IMR-90 (cell line): ENCODE data around the gene LCE1F. TPM values are rescaled to one million over a fixed set of nuclear protein-coding genes. Genes with fewer than 3 reads are reported as not detected.

Source experiments
- ATAC-seq: fragments of 200-7000 bp; cut with Tn5 transposase; 2 replicates; pipeline ENCODE4 v1.9.1; 2020; ENCODE audit warnings: low read depth, mild to moderate bottlenecking, moderate library complexity
- BruUV-seq: library from RNA; stranded (reverse); fragments of 400-500 nt; replicated peaks from 2 replicates; lab custom pipeline; 2021; lab: Mats Ljungman, UMichigan
- CTCF ChIA-PET: fragments of 300-600 bp; formaldehyde crosslinking; extraction: SDS; loops from one replicate; lab custom pipeline; 2021; ENCODE audit warnings: antibody characterized with exemption; lab: Yijun Ruan, JAX
- POLR2A ChIA-PET: fragments of 300-600 bp; sonication (Branson Sonifier 250); formaldehyde crosslinking; loops from one replicate; lab custom pipeline; 2022; ENCODE audit warnings: antibody characterized with exemption; ENCODE audit not compliant: unreplicated experiment; lab: Charles Lee
- DNase-seq: peaks from one replicate; pipeline ENCODE4 v3.0.0; 2013
- H2AFZ ChIP-seq: replicated peaks from 2 replicates; pipeline ENCODE3; 2013; ENCODE audit warnings: low read length, mild to moderate bottlenecking; ENCODE audit not compliant: poor library complexity
- H2AK5ac ChIP-seq: 2 replicates; pipeline ENCODE4 v1.6.1; 2013; ENCODE audit warnings: low read depth, low read length, inconsistent platforms
- H2AK9ac ChIP-seq: replicated peaks from 2 replicates; pipeline ENCODE3; 2013; ENCODE audit warnings: mild to moderate bottlenecking, low read depth, low read length, moderate library complexity; ENCODE audit not compliant: poor library complexity
- H2BK120ac ChIP-seq: 2 replicates; pipeline ENCODE4 v1.6.1; 2013; ENCODE audit warnings: low read depth, low read length, inconsistent platforms
- H2BK15ac ChIP-seq: 3 replicates; pipeline ENCODE4 v1.6.1; 2013; ENCODE audit warnings: low read depth, low read length, inconsistent platforms
- H2BK20ac ChIP-seq: 2 replicates; pipeline ENCODE4 v1.6.1; 2013; ENCODE audit warnings: low read depth, mild to moderate bottlenecking, inconsistent platforms, low read length, moderate library complexity
- H2BK5ac ChIP-seq: 2 replicates; pipeline ENCODE4 v1.6.1; 2013; ENCODE audit warnings: mild to moderate bottlenecking, low read depth, low read length, inconsistent platforms; ENCODE audit not compliant: poor library complexity, severe bottlenecking
- H3K14ac ChIP-seq: replicated peaks from 2 replicates; pipeline ENCODE4 v1.6.1; 2013; ENCODE audit warnings: low read depth, low read length, inconsistent platforms
- H3K18ac ChIP-seq: 2 replicates; pipeline ENCODE4 v1.6.1; 2013; ENCODE audit warnings: low read depth, low read length, control low read depth
- H3K23ac ChIP-seq: 2 replicates; pipeline ENCODE4 v1.6.1; 2013; ENCODE audit warnings: low read depth, low read length, inconsistent platforms
- H3K27ac ChIP-seq: 2 replicates; pipeline ENCODE4 v1.5.1; 2013; ENCODE audit warnings: mild to moderate bottlenecking, control low read depth, low read length; ENCODE audit not compliant: insufficient read depth
- H3K27me3 ChIP-seq: 2 replicates; pipeline ENCODE4 v1.6.1; 2013; ENCODE audit warnings: low read length; ENCODE audit not compliant: control insufficient read depth, insufficient read depth
- H3K36me3 ChIP-seq: 2 replicates; pipeline ENCODE4 v1.6.1; 2013; ENCODE audit warnings: low read length, mixed read lengths; ENCODE audit not compliant: control insufficient read depth, insufficient read depth
- H3K4ac ChIP-seq: 2 replicates; pipeline ENCODE4 v1.6.1; 2013; ENCODE audit warnings: low read depth, low read length, inconsistent platforms
- H3K4me1 ChIP-seq: 2 replicates; pipeline ENCODE4 v1.6.1; 2013; ENCODE audit warnings: low read length, mixed read lengths; ENCODE audit not compliant: control insufficient read depth, insufficient read depth
- H3K4me2 ChIP-seq: 2 replicates; pipeline ENCODE4 v1.6.1; 2013; ENCODE audit warnings: low read depth, mild to moderate bottlenecking, control low read depth, low read length, moderate library complexity
- H3K4me3 ChIP-seq: 2 replicates; pipeline ENCODE4 v1.5.1; 2013; ENCODE audit warnings: low read depth, mild to moderate bottlenecking, control low read depth, low read length, moderate library complexity; ENCODE audit not compliant: insufficient read depth
- H3K56ac ChIP-seq: 2 replicates; pipeline ENCODE4 v1.6.1; 2013; ENCODE audit warnings: low read length, inconsistent platforms; ENCODE audit not compliant: insufficient read depth; ENCODE audit errors: extremely low read depth
- H3K79me1 ChIP-seq, 2 experiments: 2 replicates each; pipeline ENCODE4 v1.6.1; 2013; ENCODE audit warnings: low read length in 2 of 2, inconsistent platforms in 1 of 2, low read depth in 1 of 2
- H3K9ac ChIP-seq: 2 replicates; pipeline ENCODE4 v1.6.1; 2013; ENCODE audit warnings: low read depth, low read length, control low read depth
- H3K9me1 ChIP-seq: 2 replicates; pipeline ENCODE4 v1.6.1; 2013; ENCODE audit warnings: low read length, inconsistent platforms; ENCODE audit not compliant: insufficient read depth
- H3K9me3 ChIP-seq: 2 replicates; pipeline ENCODE4 v1.6.1; 2013; ENCODE audit warnings: low read length; ENCODE audit not compliant: control insufficient read depth, insufficient read depth
- H4K20me1 ChIP-seq: 2 replicates; pipeline ENCODE4 v1.6.1; 2013; ENCODE audit warnings: low read length, inconsistent platforms; ENCODE audit not compliant: insufficient read depth
- H4K5ac ChIP-seq: 2 replicates; pipeline ENCODE4 v1.6.1; 2013; ENCODE audit warnings: mild to moderate bottlenecking, low read depth, low read length, control low read depth
- H4K8ac ChIP-seq, 2 experiments: 2 replicates each; pipeline ENCODE4 v1.6.1; 2013; ENCODE audit warnings: low read depth in 2 of 2, low read length in 2 of 2, control low read depth in 1 of 2, inconsistent platforms in 1 of 2
- H4K91ac ChIP-seq: 2 replicates; pipeline ENCODE4 v1.6.1; 2013; ENCODE audit warnings: low read depth, low read length, inconsistent platforms; ENCODE audit not compliant: insufficient read depth
- BHLHE40 ChIP-seq: fragments of 150-350 bp; IDR thresholded peaks from 2 replicates; pipeline ENCODE4 v1.6.1; 2016; ENCODE audit warnings: mild to moderate bottlenecking, low read depth, low read length
- CEBPB ChIP-seq: IDR thresholded peaks from 2 replicates; pipeline ENCODE4 v1.6.1; 2012; ENCODE audit warnings: low read depth, low read length, improper control_type of control experiment
- MAFK ChIP-seq: IDR thresholded peaks from 2 replicates; pipeline ENCODE4 v1.6.1; 2012; ENCODE audit warnings: low read depth, low read length, improper control_type of control experiment
- NFE2L2 ChIP-seq: fragments of 150-350 bp; IDR thresholded peaks from 2 replicates; pipeline ENCODE4 v1.6.1; 2016; ENCODE audit warnings: low read depth, mild to moderate bottlenecking, low read length
- POLR2A ChIP-seq: IDR thresholded peaks from 2 replicates; pipeline ENCODE4 v1.6.1; 2012; ENCODE audit warnings: mild to moderate bottlenecking, low read depth, low read length
- RCOR1 ChIP-seq: IDR thresholded peaks from 2 replicates; pipeline ENCODE4 v1.6.1; 2012; ENCODE audit warnings: mild to moderate bottlenecking, low read length, improper control_type of control experiment; ENCODE audit not compliant: insufficient replicate concordance
- RFX5 ChIP-seq: IDR thresholded peaks from 2 replicates; pipeline ENCODE4 v1.8.0; 2012; ENCODE audit warnings: low read depth, mild to moderate bottlenecking, low read length, moderate library complexity
- WGBS, 2 experiments: methylation state at CpG; one replicate each; pipeline versions ENCODE4 v1.1.5 to v1.1.7; 2013; ENCODE audit warnings: missing lambda C conversion rate in 2 of 2; ENCODE audit not compliant: insufficient read length in 1 of 2; ENCODE audit errors: extremely low coverage in 2 of 2; 5-methylcytosine and 5-hydroxymethylcytosine counted together
- dilution Hi-C: fragments of 300-500 bp; cut with HindIII; formaldehyde crosslinking; loops from one replicate; pipeline ENCODE4 v1.14.3; 2018; ENCODE audit warnings: low sequenced_read_pairs; ENCODE audit not compliant: unreplicated experiment
- in situ Hi-C: fragments of 300-500 bp; cut with MboI; formaldehyde crosslinking; loops from 3 replicates; pipeline ENCODE4 v1.14.3; 2019; ENCODE audit warnings: low sequenced_read_pairs, inconsistent platforms, mixed read lengths
- intact Hi-C: fragments of 100-400 bp; cut with micrococcal nuclease; formaldehyde crosslinking; loops from 2 replicates; pipeline ENCODE4 v1.10.0; 2022
- polyA plus RNA-seq, 3 experiments: library from polyadenylated mRNA; depleted of rRNA; stranded (reverse); fragments of >200 nt; gene quantifications; 2 replicates each; pipeline ENCODE4 v1.2.3, GENCODE V29; 2012; ENCODE audit warnings: low replicate concordance in 1 of 3
- total RNA-seq: library from RNA; depleted of rRNA; stranded (reverse); fragments of >200 nt; gene quantifications from 2 replicates; pipeline ENCODE4 v1.2.3, GENCODE V29; 2012

The LCE1F gene
- total and polyA plus RNA-seq, 2 of the 4 experiments (the other 2 are of a cell fraction): not detected

DNA sequence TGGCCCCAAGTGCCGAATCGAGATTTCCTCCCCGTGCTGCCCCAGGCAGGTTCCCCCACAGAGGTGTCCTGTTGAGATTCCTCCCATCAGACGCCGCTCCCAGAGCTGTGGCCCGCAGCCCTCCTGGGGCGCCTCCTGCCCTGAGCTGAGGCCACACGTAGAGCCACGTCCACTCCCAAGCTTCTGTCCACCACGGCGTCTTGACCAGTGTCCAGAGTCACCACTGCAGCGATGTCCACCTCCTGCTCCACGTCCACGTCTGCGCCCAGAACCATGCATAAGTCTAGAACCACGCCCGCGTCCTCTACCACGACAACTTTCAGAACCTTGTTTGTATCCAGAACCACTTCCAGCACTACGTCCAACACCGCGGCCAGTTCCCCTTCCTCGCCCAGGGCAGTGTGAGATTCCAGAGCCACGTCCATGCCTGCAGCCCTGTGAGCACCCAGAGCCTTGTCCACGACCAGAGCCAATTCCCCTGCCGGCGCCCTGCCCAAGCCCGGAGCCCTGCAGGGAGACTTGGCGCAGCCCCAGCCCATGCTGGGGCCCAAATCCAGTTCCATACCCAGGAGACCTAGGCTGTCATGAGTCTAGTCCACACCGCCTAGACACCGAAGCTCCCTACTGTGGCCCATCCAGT lies 14.3 kb upstream of the LCE1F start:
- no peaks in the 10 kb centered on the region for H3K79me1 ChIP-seq
- H3K14ac ChIP-seq: no peak overlapping the region
- H2AK5ac ChIP-seq: no peak overlapping the region
- 72% methylated on average over 16 of the region's 31 CpGs; no CpG with 5 or more reads in 1 of the 2 experiments for WGBS, 2 experiments
- POLR2A ChIA-PET: no interaction called here
- no peak overlapping the region for H2AK9ac ChIP-seq
- no peak overlapping the region for H4K8ac ChIP-seq
- CTCF ChIA-PET: no interaction called here
- no peak overlapping the region for H3K27ac ChIP-seq
- H3K23ac ChIP-seq: no peak overlapping the region
- intact Hi-C loops: no loop called here
- H4K20me1 ChIP-seq: no peaks in the 10 kb centered on the region
- H3K4me1 ChIP-seq: no peaks in the 10 kb centered on the region
- H2BK15ac ChIP-seq: no peak overlapping the region
- no peaks in the 10 kb centered on the region for H3K36me3 ChIP-seq
- H2BK120ac ChIP-seq: no peak overlapping the region
- H3K56ac ChIP-seq: no peak overlapping the region
- H3K9me1 ChIP-seq: no peaks in the 10 kb centered on the region
- H2AFZ ChIP-seq: no peak overlapping the region
- TF ChIP-seq MAFK (no peak), BHLHE40 (no peak), RCOR1 (no peak), RFX5 (no peak), POLR2A (no peak), CEBPB (no peak), NFE2L2 (no peak)
- dilution Hi-C loops: no loop called here
- H4K5ac ChIP-seq: no peak overlapping the region
- H2BK5ac ChIP-seq: no peak overlapping the region
- no peak overlapping the region for H3K4me3 ChIP-seq
- in situ Hi-C loops: no loop called here
- DNase-seq: no peak
- H3K4ac ChIP-seq: no peak overlapping the region
- H3K4me2 ChIP-seq: no peak overlapping the region
- H4K91ac ChIP-seq: no peak overlapping the region
- H3K18ac ChIP-seq: no peak overlapping the region
- H3K9me3 ChIP-seq: no peaks in the 10 kb centered on the region; the same call in 1 of the 2 replicates
- no peak for ATAC-seq
- H3K27me3 ChIP-seq: no peaks in the 10 kb centered on the region
- H2BK20ac ChIP-seq: no peak overlapping the region
- H3K9ac ChIP-seq: no peak overlapping the region
- no TSS peak for BruUV-seq
